H1 (cell line): ENCODE measurements around the gene GPR137. TPM values are rescaled to one million over a fixed set of nuclear protein-coding genes. Genes with fewer than 3 reads are reported as not detected.

Experiments used
- CTCF ChIA-PET: fragments of 300-600 bp; sonication (Branson Sonifier 250); formaldehyde crosslinking; loops from one replicate; lab custom pipeline; 2021; ENCODE audit not compliant: partially characterized antibody; lab: Charles Lee
- POLR2A ChIA-PET: fragments of 300-600 bp; sonication (Branson Sonifier 250); formaldehyde crosslinking; loops from one replicate; lab custom pipeline; 2021; ENCODE audit warnings: inconsistent platforms; ENCODE audit not compliant: partially characterized antibody; lab: Charles Lee
- DNase-seq, 2 experiments: peaks; one replicate each; pipeline versions ENCODE4 v3.0.0 to v3.0.0-alpha.2; 2010 to 2022; ENCODE audit warnings: low spot score in 2 of 2, low read depth in 1 of 2, mixed read lengths in 1 of 2
- FAIRE-seq: peaks from 2 replicates; lab custom pipeline; 2011; peaks lifted over from hg19 to GRCh38; lab: Jason Lieb, UNC
- H2AFZ ChIP-seq: 2 replicates; pipeline ENCODE4 v1.8.1; 2012; ENCODE audit warnings: low read length, inconsistent platforms
- H2AK5ac ChIP-seq: 2 replicates; pipeline ENCODE4 v1.6.1; 2013; ENCODE audit warnings: low read depth, low read length
- H2BK120ac ChIP-seq: replicated peaks from 2 replicates; pipeline ENCODE3; 2013; ENCODE audit warnings: low read depth, low read length, inconsistent platforms
- H2BK12ac ChIP-seq: 2 replicates; pipeline ENCODE4 v1.6.1; 2013; ENCODE audit warnings: low read depth, low read length
- H2BK15ac ChIP-seq: 2 replicates; pipeline ENCODE4 v1.6.1; 2013; ENCODE audit warnings: low read length
- H2BK20ac ChIP-seq: 2 replicates; pipeline ENCODE4 v1.6.1; 2013; ENCODE audit warnings: low read length
- H2BK5ac ChIP-seq: 2 replicates; pipeline ENCODE4 v1.6.1; 2013; ENCODE audit warnings: low read depth, low read length
- H3K14ac ChIP-seq: 2 replicates; pipeline ENCODE4 v1.6.1; 2013; ENCODE audit warnings: inconsistent platforms; ENCODE audit not compliant: insufficient read length
- H3K18ac ChIP-seq: 2 replicates; pipeline ENCODE4 v1.6.1; 2013; ENCODE audit warnings: low read length; ENCODE audit errors: extremely low read depth
- H3K23ac ChIP-seq: 2 replicates; pipeline ENCODE4 v1.6.1; 2013; ENCODE audit warnings: inconsistent platforms; ENCODE audit not compliant: insufficient read length
- H3K23me2 ChIP-seq: 2 replicates; pipeline ENCODE4 v1.6.1; 2013; ENCODE audit warnings: low read depth, low read length
- H3K27ac ChIP-seq: 2 replicates; pipeline ENCODE4 v1.6.1; 2011; ENCODE audit warnings: low read depth, low read length, inconsistent platforms
- H3K27me3 ChIP-seq, 4 experiments: replicated peaks in 1 of 4; 1 replicate in 1 of 4; 2 replicates in 3 of 4; pipeline versions ENCODE4 v1.6.1 to v1.8.1; 2011 to 2013; ENCODE audit warnings: low read length in 3 of 4, mild to moderate bottlenecking in 3 of 4, inconsistent platforms in 2 of 4, mixed read lengths in 2 of 4, moderate library complexity in 1 of 4; ENCODE audit not compliant: control insufficient read depth in 3 of 4, insufficient read depth in 3 of 4; ENCODE audit errors: extremely low read depth in 1 of 4
- H3K36me3 ChIP-seq, 4 experiments: 2 replicates each; pipeline versions ENCODE4 v1.6.1 to v1.8.1; 2011 to 2013; ENCODE audit warnings: mild to moderate bottlenecking in 4 of 4, low read length in 3 of 4, moderate library complexity in 2 of 4, control low read depth in 1 of 4, inconsistent platforms in 1 of 4; ENCODE audit not compliant: insufficient read depth in 4 of 4, control insufficient read depth in 2 of 4
- H3K4ac ChIP-seq: replicated peaks from 2 replicates; pipeline ENCODE3; 2013; ENCODE audit warnings: low read length, low read depth, mixed read lengths, inconsistent platforms; ENCODE audit not compliant: insufficient read length
- H3K4me1 ChIP-seq, 4 experiments: replicated peaks in 1 of 4; 1 replicate in 1 of 4; 2 replicates in 3 of 4; pipeline versions ENCODE4 v1.6.1 to v1.8.1; 2011 to 2013; ENCODE audit warnings: low read length in 3 of 4, inconsistent platforms in 2 of 4, mixed read lengths in 1 of 4; ENCODE audit not compliant: insufficient read depth in 4 of 4, control insufficient read depth in 3 of 4
- H3K4me2 ChIP-seq, 2 experiments: 2 replicates each; pipeline versions ENCODE4 v1.6.1 to v1.8.1; 2011 to 2013; ENCODE audit warnings: low read depth in 2 of 2, low read length in 2 of 2, control low read depth in 1 of 2, inconsistent platforms in 1 of 2, mild to moderate bottlenecking in 1 of 2; ENCODE audit not compliant: insufficient read depth in 1 of 2
- H3K4me3 ChIP-seq, 4 experiments: fragments of 200-600, 300-600 bp in 1 of 4; sonication (generic), shearing (Covaris generic), sonication (Bioruptor Twin) in 1 of 4; 2 replicates each; pipeline versions ENCODE4 v1.5.1 to v1.8.1; 2011 to 2016; ENCODE audit warnings: low read length in 4 of 4, low read depth in 3 of 4, control low read depth in 2 of 4, inconsistent platforms in 2 of 4, mild to moderate bottlenecking in 2 of 4, mixed read lengths in 1 of 4, moderate library complexity in 1 of 4; ENCODE audit not compliant: insufficient read depth in 2 of 4; ENCODE audit errors: extremely low read depth in 1 of 4
- H3K56ac ChIP-seq: replicated peaks from 2 replicates; pipeline ENCODE3; 2013; ENCODE audit warnings: low read depth, mild to moderate bottlenecking, mixed read lengths, low read length, inconsistent platforms; ENCODE audit not compliant: insufficient read length
- H3K79me1 ChIP-seq: 2 replicates; pipeline ENCODE4 v1.6.1; 2013; ENCODE audit warnings: low read depth, low read length, control low read depth
- H3K79me2 ChIP-seq, 2 experiments: 2 replicates each; pipeline versions ENCODE4 v1.6.1 to v1.8.1; 2012 to 2013; ENCODE audit warnings: low read length in 2 of 2, mild to moderate bottlenecking in 2 of 2, inconsistent platforms in 1 of 2; ENCODE audit not compliant: insufficient read depth in 2 of 2, control insufficient read depth in 1 of 2
- H3K9ac ChIP-seq, 4 experiments: replicated peaks in 1 of 4; 1 replicate in 1 of 4; 2 replicates in 3 of 4; pipeline versions ENCODE4 v1.6.1 to v1.8.1; 2011 to 2013; ENCODE audit warnings: low read depth in 3 of 4, low read length in 3 of 4, control low read depth in 2 of 4, mild to moderate bottlenecking in 2 of 4, moderate library complexity in 2 of 4, inconsistent platforms in 1 of 4; ENCODE audit errors: extremely low read depth in 1 of 4
- H3K9me3 ChIP-seq, 2 experiments: 2 replicates each; pipeline versions ENCODE4 v1.6.1 to v1.8.1; 2012 to 2013; ENCODE audit warnings: mild to moderate bottlenecking in 2 of 2, moderate library complexity in 2 of 2, control low read depth in 1 of 2, inconsistent platforms in 1 of 2, low read depth in 1 of 2, low read length in 1 of 2, mixed read lengths in 1 of 2; ENCODE audit not compliant: insufficient read depth in 2 of 2
- H4K20me1 ChIP-seq, 2 experiments: replicated peaks in 1 of 2; 2 replicates each; pipeline versions ENCODE3 to v1.8.1; 2011 to 2013; ENCODE audit warnings: inconsistent platforms in 2 of 2, low read length in 2 of 2, mild to moderate bottlenecking in 1 of 2; ENCODE audit not compliant: insufficient read depth in 2 of 2, control insufficient read depth in 1 of 2
- H4K5ac ChIP-seq: 2 replicates; pipeline ENCODE4 v1.6.1; 2013; ENCODE audit warnings: low read length, low read depth, mixed read lengths, inconsistent platforms; ENCODE audit not compliant: insufficient read length
- H4K8ac ChIP-seq: 2 replicates; pipeline ENCODE4 v1.8.0; 2013; ENCODE audit warnings: mild to moderate bottlenecking, moderate library complexity, low read length, inconsistent platforms; ENCODE audit not compliant: insufficient read depth; ENCODE audit errors: extremely low read depth
- H4K91ac ChIP-seq: replicated peaks from 2 replicates; pipeline ENCODE3; 2013; ENCODE audit warnings: low read length, mixed read lengths, inconsistent platforms; ENCODE audit not compliant: insufficient read length
- BCL11A ChIP-seq, 2 experiments: IDR thresholded peaks; one replicate each; pipeline ENCODE4 v1.6.1; 2011; ENCODE audit warnings: low read depth in 2 of 2, low read length in 2 of 2, mild to moderate bottlenecking in 2 of 2
- BRCA1 ChIP-seq: IDR thresholded peaks from 2 replicates; pipeline ENCODE4 v1.6.1; 2012; ENCODE audit warnings: low read depth, low read length, improper control_type of control experiment
- KDM5A ChIP-seq: fragments of 200-600 bp; IDR thresholded peaks from 2 replicates; pipeline ENCODE4 v1.7.1; 2012; ENCODE audit warnings: mild to moderate bottlenecking, low read length, inconsistent platforms, mixed read lengths
- MAX ChIP-seq: IDR thresholded peaks from 2 replicates; pipeline ENCODE4 v1.6.1; 2012; ENCODE audit warnings: inconsistent platforms
- NRF1 ChIP-seq: IDR thresholded peaks from 2 replicates; pipeline ENCODE4 v1.6.1; 2011; ENCODE audit warnings: mild to moderate bottlenecking, low read depth, low read length, improper control_type of control experiment
- PHF8 ChIP-seq: fragments of 200-600 bp; sonication (generic); conservative IDR thresholded peaks from 2 replicates; pipeline ENCODE4 v1.7.1; 2012; ENCODE audit warnings: low read depth, mild to moderate bottlenecking, inconsistent platforms, low read length, moderate library complexity
- POLR2AphosphoS5 ChIP-seq: IDR thresholded peaks from 2 replicates; pipeline ENCODE4 v1.6.1; 2011; ENCODE audit warnings: low read depth, low read length
- POU5F1 ChIP-seq: IDR thresholded peaks from 2 replicates; pipeline ENCODE4 v1.6.1; 2011; ENCODE audit warnings: low read depth, mild to moderate bottlenecking, low read length, moderate library complexity
- SIRT6 ChIP-seq: IDR thresholded peaks from one replicate; pipeline ENCODE4 v1.7.1; 2012; ENCODE audit warnings: low read length, inconsistent platforms
- SUZ12 ChIP-seq: fragments of 200-600 bp; sonication (generic); IDR thresholded peaks from 2 replicates; pipeline ENCODE4 v1.6.1; 2012; ENCODE audit warnings: mild to moderate bottlenecking, inconsistent platforms, low read length, moderate library complexity, mixed read lengths
- TAF7 ChIP-seq: optimal IDR thresholded peaks from 2 replicates; pipeline ENCODE3; 2011; ENCODE audit warnings: low read depth, mild to moderate bottlenecking, inconsistent platforms, low read length, moderate library complexity, borderline replicate concordance
- YY1 ChIP-seq: IDR thresholded peaks from 2 replicates; pipeline ENCODE4 v1.6.1; 2011; ENCODE audit warnings: low read depth, mild to moderate bottlenecking, low read length
- WGBS, 2 experiments: shearing (Covaris generic) in 1 of 2; methylation state at CpG; one replicate each; pipeline versions ENCODE4 v1.1.6 to v1.1.7; 2013 to 2015; ENCODE audit warnings: low lambda C conversion rate in 2 of 2, mixed read lengths in 2 of 2, inconsistent platforms in 1 of 2, low coverage in 1 of 2, missing lambda C conversion rate in 1 of 2; ENCODE audit not compliant: insufficient replicate concordance in 2 of 2, insufficient coverage in 1 of 2, insufficient read length in 1 of 2; ENCODE audit errors: extremely low coverage in 1 of 2, missing lambda C conversion rate in 1 of 2; 5-methylcytosine and 5-hydroxymethylcytosine counted together
- polyA plus RNA-seq, 7 experiments: library from polyadenylated mRNA; depleted of rRNA in 3 of 7; stranded (reverse) in 5 of 7; unstranded in 2 of 7; fragments of >200 nt in 5 of 7; fragments of 200-250 nt in 2 of 7; gene quantifications; 1 replicate in 5 of 7; 2 replicates in 1 of 7; 4 replicates in 1 of 7; pipeline versions ENCODE4 v1.2.1 to v1.2.3, GENCODE V29; 2011 to 2013; ENCODE audit warnings: missing spikeins in 2 of 7, mixed read lengths in 2 of 7
- total RNA-seq: library from RNA; stranded (reverse); fragmentation: NEBNext Ultra II Directional; extraction: Animal tissue kit (Norgen Biotek cat#: 25700); gene quantifications from 2 replicates; pipeline ENCODE4 v1.2.1, GENCODE V29; 2021

The GPR137 gene
- total and polyA plus RNA-seq, 2 of the 8 experiments (the other 6 are each of a cell fraction or from before 2014, with no cell fraction given) = 36.2 to 37.8 TPM

- Histone ChIP-seq H4K20me1 (peaks cover 9 to 22% of the 10 kb centered on the region in 2 experiments), H3K79me1 (peaks cover 2% of the 10 kb centered on the region; the same call in 1 of the 2 replicates), H2BK120ac (no peak overlapping the region), H2BK5ac (no peak overlapping the region), H2AK5ac (0 out of 2 replicates have a peak overlapping the region, but pooled peaks have one; percentile 54), H3K36me3 (peaks cover 9 to 35% (median 18%) of the 10 kb centered on the region in 4 experiments), H2BK20ac (no peak overlapping the region; the same call in 1 of the 2 replicates), H3K27me3 (no peaks in the 10 kb centered on the region), H4K91ac (no peak overlapping the region), H4K8ac (no peak overlapping the region), H3K27ac (no peak overlapping the region), H3K9me3 (no peaks in the 10 kb centered on the region), H3K18ac (no peak overlapping the region), H3K14ac (no peak overlapping the region), H2BK12ac (0 out of 2 replicates have a peak overlapping the region, but pooled peaks have one; percentile 60), H3K79me2 (peaks cover 0 to 23% of the 10 kb centered on the region in 2 experiments; a peak in 1 of 4 replicates), H3K23me2 (peaks cover 10% of the 10 kb centered on the region; the same call in 1 of the 2 replicates), H3K9ac (no peak overlapping the region), H3K4me3 (no peak overlapping the region; a peak in 1 of 8 replicates), H2BK15ac (no peak overlapping the region), H3K4me1 (peaks cover 0 to 31% (median 26%) of the 10 kb centered on the region in 4 experiments; a peak in 6 of 7 replicates), H3K23ac (no peak overlapping the region), H4K5ac (no peak overlapping the region), H3K4me2 (peak overlapping the region in 1 of 2 experiments; percentile 73; a peak in 2 of 4 replicates), H3K56ac (no peak overlapping the region), H2AFZ (no peak overlapping the region), H3K4ac (no peak overlapping the region)
- DNase-seq (no peak), FAIRE-seq (no peak)
- ChIA-PET CTCF (interaction anchor here (0.8 to 5.9 kb wide), 7 partner anchors 11 to 102 kb away, joined by 3 to 62 read pairs (median 4); no protein-coding TSS in a partner anchor), POLR2A (interaction anchor here (0.7 to 7.1 kb wide), 3 partner anchors 9 to 13 kb away, joined by 3 to 101 read pairs (median 36); partner anchors contain the start of genes FKBP2 and PPP1R14B)
- TF ChIP-seq TAF7 (no peak), NRF1 (no peak), POU5F1 (no peak), YY1 (no peak), SIRT6 (no peak), PHF8 (no peak), MAX (no peak), BCL11A (IDR thresholded peaks at IDR 0.05; ENCODE audit: low read depth in 2 of 2, low read length in 2 of 2) (no peak), SUZ12 (no peak), KDM5A (no peak), POLR2AphosphoS5 (no peak), BRCA1 (no peak)
- WGBS, 2 experiments = 88% methylated on average over 5 of the region's 5 CpGs; no CpG with 5 or more reads in 1 of the 2 experiments
These were observed 32.2 kb upstream of the GPR137 start for GRCh38 chr11:64253481-64253880.
